GOT3 (cell line): ENCODE measurements around the gene TEAD1.

Source experiments
- DNase-seq: peaks from one replicate; lab custom pipeline; 2025; ENCODE audit warnings: mixed read lengths; lab: John Stamatoyannopoulos, UW

Gene TEAD1

DNA sequence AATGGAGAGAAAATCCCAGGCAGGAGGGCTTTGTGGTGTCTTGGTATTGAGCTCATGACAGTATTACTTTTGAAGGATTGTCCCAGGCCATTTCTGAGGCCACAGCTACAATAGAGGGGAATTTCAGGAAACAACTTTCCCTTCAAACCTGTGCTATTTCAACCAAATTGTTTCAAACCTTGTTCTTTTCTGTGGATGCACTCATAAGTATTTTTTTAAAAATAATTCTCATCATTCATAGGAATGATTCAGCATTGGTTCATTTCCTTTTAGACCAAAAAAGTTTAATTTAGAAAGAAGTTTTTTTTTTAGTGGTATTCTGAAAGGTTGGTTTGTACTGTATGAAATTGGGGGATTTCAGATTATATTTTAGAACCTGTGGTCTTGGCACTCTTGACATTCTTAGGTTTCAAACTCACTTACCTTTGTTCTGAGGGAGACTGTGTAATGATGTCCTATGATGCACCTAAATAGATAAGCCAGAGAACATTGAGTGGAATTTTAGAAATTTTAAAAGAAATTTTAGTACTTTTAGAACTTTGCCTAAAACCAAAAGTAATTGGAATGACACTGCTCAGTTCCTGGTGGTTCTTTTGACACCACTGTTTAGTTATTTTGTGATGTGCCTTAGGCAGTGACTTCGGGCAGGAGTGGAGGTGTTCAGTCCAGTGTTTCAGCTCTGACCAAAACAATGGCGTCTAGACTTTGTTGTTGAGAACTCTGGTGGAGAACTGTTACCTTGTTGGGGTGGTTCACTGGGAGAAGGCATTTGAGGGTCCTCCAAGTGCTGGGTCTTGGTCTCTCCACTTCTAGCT, 12.2 kb downstream of the TEAD1 start:
- DNase-seq = no peak

DNA sequence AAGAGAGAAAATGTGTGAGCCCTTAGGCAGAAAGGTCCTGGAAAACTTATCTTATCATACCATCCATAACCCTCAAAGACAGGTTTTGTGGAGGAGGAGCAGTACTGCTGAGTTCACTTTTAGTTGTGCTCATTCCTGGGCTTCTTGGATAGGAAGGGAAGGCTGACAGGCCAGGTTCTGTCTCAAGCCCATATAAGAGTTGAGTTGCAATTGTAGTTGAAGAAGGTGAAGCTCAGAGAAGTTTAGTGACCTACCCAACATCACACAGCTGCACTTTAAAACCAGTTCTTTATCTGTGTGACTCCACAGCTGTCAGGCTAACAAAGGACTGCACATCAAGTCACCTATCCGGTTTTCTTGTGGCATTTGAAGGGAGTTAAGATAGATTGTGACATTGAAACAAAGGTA, 13.0 kb downstream of the TEAD1 start:
- DNase-seq = no peak

DNA sequence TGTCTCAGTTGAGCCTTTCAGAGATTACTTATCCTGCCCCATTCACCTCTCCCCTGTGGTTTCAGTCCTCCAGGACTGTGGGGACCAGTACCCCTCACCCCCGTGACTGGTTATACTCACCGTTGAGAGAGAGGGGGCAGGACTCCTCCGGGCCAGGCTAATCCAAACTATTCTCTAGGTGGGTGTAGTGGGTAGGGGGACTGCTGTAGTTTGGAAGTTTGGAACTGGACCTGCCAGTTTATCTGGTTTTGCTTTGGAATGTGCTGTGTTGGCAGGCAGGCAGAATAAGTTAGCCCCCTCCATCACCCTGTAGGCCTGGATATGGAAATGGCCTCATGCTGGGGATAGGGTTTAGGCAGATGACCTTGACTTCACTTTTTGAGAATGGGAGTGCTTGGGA, 13.5 kb downstream of the TEAD1 start:
- DNase-seq = no peak

DNA sequence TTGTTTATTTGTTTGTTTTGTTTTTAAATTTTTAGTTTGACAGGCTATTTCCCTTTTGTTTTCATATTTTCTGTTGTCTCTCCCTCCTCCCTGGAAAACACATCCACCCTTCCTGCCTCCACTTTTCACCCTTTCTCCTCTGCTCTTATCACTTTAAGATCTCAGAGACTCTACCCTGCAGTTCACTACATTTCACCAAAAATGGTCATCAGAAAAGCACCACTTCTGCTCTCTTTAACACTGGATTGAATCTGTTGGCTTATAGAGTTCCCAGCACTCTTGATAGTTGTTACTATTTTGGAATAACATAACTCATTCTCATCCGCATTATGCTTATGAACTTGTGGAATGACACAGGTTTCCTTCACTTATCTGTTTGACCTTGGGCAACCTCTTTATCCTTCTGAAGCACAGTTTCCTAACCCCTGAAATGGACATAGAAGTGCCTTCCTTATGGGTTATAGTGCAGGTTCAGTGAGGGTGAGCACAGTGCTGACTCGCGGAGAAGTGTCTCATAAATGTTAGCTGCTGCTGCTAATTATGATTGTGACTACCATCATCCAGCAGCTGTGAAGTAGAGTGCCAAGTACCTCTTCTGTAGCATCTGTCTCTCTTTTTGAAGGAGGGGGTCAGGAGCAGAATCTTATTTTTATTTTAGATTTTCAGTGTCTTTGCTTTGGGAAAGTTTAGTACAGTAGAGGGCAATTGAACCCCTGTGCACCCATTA, 15.0 kb downstream of the TEAD1 start:
- no peak for DNase-seq

DNA sequence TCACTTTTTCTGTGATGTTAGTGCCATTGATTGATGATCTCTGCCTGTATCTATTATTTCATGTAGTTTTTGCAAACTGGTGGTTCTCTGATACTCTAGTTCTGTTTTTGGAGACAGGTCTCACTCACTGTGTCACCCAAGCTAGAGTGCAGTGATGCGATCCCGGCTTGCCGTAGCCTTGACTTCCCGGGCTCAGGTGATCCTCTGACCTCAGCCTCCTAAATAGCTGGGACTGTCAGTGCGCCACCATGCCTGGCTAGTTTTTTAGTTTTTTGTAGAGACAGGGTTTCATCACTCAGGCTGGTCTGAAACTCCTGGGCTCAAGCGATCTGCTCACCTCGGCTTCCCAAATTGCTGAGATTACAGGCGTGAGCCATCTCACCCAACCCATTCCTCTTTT, 16.4 kb downstream of the TEAD1 start:
- no peak for DNase-seq

DNA sequence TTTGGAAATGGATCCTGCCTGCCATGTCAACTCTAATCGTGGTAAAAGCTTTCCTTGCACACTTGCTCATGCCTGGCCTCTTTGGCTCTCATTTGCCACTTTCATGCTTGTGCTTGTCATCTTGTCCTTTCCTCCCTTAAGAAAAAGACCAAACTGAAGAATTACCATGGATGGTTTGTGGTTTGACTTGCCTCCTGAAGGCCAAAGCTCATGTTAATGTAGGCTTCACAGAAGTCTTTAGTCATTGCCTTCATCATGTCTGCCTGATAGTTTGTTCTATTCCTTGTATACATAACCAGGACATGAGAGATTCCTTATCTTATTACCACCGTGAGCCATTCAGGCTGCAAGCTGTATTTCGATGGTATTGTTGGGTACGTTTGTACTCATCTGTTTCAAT, 17.3 kb downstream of the TEAD1 start:
- no peak for DNase-seq

DNA sequence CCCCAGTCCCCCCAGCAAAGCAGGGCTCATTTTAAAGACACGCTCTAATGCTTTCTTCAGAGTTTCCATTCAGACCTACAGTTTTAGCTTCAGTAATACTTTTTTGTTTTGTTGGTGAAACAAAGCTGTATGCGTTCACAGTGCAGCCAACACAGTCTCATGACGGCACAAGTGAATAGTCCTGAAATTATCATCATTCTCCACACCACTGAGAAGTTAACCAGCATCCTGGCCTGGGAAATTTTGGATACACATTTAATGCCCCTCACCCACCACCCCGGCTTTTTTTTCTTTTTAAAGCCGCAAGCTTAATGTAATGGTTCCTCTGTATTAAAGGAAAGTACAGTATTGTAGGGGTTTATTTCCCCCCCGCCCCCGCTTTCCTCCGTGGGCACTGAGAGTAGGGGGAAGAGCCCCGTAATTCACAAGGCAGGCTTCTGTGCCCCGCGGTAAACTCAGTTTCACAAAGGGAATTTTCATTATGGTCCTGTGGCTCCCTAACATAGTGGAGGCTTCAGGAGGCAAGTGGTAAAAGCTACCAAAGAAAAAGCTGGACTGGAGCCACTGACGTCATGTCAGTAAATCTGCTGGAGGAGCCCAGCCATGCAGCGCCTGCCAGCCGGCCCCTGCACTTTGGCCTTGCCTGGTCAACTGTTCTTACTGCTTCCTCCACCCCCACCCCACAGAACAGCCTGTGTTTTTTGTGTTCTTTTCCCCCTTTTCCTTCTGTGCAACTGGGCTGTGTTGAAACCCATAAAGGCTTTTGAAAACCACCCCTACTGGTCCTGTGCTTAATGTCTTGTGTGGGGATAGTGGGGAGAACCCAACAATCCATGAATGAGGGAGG, 18.2 kb downstream of the TEAD1 start:
- no peak for DNase-seq

DNA sequence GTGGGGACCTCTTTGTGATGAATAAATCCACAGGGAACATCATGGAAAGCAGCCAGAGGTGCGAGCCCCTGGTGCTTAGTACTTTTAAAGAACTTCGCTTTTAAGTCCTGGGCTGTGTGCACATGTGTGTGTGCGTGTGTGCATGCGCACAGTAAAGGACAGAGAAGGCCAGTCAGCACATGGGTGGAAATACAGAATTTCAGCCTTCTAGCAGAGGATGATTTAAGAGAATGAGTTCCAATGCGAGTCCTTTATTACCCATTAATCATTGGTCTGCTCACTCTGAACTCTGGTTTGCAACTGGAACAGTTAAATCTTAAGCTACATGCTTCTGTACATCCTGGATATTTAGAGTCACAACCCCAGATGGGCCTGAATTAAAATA, 18.9 kb downstream of the TEAD1 start:
- DNase-seq = no peak

DNA sequence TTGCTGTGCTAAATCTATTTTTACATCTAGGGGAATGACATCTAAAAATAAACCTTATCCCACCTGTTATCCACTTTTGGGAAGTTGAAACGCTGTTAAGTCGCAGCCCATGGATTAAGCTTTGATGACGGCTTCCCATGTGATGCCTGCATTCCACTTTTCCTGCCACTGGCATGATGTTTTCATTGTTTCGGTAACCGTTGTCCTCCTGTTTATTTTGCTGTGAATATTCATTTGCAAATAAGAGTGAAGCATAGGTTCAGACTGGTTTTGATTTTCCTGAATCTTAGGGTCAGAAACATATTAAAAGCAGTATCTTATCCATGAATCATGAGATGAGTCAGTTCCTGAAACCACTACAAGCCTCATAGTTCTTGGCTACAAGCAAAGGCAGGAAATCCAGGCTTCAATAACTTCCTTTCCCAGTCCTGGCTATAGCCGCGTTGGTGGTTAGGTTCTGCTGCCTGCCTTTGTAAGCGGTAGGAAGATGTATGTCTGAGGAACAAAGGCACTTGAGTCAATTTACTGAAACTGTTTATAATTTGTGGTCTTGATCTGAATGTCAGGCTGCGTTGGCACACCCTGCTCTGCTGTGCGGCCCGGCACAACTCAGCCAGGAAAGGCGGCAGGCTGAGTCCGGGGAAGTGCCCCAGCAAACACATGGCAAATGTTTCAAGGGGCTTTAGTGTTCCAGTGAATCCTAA, 19.4 kb downstream of the TEAD1 start:
- DNase-seq = no peak

DNA sequence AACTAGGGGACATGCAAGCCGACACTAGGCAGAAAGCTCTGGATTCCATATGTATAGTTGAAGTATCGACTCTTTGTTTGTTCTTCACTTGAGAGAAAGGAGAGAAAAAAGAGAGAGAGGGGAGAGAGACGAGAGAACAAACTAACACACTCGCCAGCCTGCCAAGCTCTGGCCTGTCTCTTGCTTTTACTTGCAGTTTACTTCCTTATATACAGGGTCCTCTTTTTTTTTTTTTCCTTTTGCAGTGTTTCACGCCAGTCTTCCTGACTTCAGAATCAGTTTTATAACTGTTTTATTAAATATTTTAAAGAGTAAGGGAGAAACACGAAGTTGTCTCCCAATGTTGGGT, 19.9 kb downstream of the TEAD1 start:
- DNase-seq = no peak

DNA sequence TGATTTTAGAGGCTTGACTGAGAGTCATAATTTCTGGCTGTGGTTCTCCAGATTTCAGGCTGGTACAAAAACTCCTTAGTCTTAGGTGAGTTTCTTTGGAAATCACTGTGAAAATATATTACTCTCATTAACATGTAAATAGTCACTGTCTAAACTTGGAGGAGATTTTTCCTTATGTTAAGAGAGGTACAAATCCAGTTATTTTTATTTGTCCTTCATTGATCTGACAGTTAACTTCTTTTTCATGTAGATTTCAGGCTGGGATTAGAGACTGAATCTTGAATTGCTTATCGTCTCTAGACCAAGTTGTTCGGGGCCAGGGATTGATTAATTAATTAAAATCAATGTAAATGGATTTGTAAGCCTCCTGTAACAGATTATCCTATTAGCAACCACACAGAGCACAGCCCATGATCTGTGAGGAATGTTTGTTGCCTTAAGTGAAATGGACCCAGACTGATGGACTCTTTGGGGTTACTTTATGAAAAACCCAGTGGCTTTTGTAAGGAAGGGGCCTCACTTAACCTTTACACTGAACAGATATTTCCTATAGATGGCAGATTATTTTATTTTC, 21.1 kb downstream of the TEAD1 start:
- no peak for DNase-seq

DNA sequence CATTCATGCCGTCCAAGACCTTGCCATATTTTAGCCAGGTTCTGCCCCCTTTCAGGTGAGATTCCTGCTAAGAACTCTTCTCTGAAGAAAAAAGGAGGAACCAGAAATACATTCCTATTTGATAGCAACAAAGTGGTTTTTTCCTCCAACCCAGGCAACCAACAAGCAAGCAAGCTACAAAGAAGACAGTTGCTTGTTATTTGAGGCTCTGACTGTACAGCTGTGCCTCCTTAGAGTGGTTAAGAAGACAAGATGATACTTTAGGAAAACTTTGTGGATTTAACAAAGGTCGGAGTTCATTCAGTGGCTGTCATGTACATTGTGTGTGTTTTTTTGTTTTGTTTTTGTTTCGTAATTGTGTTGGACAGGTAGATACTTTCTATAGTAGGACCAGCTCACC, 21.7 kb downstream of the TEAD1 start:
- no peak for DNase-seq

DNA sequence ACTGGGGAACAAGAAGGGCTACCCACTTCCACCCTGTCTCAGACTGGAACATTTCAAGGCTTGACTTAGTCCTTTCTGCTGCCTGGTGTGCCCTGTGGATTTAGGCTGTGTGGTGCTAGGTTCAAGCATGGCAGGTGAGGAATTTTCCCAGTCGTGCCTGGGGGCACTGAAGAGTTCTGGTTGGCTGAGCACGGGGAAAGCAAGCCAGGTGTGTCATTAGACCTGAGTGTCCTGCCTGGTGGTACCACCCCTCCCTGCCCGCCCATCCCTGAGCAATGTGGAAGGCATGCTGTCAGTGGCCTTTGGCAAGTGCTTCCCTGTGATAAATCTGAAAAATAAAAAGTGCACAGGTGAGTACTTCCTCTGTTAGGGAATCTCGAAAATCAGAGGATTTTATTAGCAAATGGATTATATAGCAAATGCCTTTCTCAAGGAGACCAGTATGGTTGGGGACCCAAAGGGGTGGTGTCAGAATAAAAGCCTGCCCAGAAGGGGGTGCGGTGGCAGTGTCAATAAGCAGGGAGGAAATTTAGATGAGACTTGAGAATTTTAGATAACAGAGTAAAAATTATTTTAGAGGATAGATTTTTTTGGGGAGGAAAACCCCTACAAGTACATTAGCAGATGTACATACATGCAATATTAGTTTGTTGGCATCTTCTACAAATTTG, 22.8 kb downstream of the TEAD1 start:
- no peak for DNase-seq

DNA sequence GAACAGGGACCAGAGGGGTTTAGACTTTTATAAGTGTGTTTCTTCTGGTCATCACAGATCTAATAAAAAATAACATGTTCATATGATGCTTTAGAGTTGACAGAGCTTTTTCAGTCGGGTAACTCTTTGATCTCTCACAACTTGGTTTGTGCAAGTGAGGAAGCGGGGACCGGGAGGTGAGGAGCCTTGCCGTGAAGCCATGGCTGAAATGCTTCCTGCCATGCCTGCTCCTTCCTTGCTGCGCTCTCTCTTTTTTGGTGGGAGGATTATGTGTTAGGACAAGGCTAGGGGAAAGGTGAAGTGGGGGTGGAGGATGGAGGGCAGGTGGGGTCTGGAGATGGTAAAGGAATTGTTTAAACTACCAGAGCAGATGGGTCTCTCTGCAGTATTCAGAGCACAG, 23.8 kb downstream of the TEAD1 start:
- no peak for DNase-seq

DNA sequence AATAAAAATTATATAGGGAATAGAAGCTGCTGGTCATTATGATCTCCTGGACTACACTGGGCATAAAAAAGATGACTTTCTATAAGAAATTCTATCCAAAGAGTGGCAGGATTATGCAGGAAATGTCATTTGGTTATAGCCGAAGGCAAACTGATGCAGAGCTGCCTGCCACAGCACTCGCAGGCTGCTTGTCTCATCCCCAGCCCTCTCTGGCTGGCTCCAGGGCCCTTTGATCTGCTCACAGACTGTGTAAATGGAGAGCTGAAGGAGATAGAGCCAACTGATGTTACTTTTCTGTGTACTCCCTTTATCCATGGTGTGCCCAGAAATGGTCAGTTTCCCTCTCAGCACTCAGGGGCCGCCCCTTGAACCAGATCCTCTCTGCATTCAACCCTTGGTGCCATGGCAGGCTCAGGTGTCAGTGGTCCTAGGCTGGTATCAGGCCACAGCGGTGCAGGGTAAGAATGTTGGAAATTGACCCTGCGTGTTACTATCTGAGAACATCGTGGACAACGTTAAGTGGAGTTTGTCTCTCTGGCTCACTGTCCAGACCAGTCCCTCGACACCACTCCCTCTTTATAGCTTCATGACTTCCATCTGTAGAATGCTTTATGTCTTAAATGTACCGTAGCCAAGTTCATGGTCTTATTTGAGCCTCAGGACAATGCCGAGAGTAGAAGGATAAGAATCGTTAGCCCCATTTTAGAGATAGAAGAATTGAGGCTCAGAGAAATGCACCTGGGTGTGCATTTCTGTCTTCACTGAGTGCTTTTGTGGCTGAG, 27.8 kb downstream of the TEAD1 start:
- no peak for DNase-seq

DNA sequence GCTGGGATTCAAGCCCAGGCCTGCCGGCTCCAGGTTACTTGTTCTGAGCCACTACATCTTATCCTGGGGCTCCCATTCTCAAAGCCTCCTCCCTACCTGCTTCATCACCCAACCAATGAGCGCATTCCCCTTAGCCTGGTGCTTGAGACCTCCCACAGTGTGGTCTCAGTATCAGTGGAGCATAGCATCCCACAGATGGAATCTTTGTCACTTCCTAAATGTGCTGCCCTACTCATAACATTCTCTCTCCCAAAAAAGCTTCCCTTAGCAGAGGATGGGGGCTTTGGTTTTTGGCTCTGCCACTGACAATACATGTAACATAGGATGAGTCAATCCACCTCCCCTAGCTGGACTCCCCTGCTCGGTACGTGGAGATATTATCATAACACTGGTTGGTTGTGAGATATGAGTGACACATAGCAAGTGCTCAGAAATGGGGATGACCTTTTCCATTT, 28.8 kb downstream of the TEAD1 start:
- DNase-seq = no peak

DNA sequence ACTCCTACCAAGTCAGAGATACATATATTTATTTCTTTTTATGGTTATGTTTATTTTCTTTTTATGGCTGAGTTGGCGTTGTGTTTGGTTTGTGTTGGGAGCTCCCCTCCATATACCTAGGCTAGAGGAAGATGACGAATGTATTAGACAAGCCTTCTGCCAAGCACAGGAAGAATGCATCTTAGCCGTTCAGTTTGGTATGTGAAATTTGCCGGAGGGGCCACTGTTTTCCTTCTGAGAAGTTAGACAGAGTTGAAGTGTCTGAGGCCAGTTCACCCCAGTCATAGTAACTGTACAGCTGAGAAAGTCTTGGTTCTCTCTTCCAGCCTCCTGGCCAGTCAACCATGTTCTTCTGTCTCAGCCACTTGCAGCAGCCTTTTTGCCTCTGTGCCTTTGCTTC, 29.8 kb downstream of the TEAD1 start:
- no peak for DNase-seq

DNA sequence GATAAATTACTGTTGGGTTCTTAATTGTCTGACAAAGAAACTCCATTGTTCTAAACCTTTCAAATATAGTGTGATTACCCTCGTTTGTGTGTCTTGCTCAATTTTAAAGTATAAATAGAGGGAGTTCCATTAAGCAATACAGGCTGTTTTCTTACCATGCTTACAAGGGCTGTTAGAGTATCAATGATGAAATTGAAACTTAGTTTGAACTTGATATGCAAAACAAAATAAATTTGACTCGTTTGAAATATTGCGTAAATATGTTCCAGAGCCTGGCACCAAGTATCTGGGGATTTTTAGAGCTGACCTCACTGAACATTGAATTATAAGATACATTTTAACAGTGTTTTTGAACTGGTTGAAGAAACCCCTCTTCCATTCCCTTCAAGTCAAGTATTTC, 31.7 kb downstream of the TEAD1 start:
- DNase-seq = no peak

DNA sequence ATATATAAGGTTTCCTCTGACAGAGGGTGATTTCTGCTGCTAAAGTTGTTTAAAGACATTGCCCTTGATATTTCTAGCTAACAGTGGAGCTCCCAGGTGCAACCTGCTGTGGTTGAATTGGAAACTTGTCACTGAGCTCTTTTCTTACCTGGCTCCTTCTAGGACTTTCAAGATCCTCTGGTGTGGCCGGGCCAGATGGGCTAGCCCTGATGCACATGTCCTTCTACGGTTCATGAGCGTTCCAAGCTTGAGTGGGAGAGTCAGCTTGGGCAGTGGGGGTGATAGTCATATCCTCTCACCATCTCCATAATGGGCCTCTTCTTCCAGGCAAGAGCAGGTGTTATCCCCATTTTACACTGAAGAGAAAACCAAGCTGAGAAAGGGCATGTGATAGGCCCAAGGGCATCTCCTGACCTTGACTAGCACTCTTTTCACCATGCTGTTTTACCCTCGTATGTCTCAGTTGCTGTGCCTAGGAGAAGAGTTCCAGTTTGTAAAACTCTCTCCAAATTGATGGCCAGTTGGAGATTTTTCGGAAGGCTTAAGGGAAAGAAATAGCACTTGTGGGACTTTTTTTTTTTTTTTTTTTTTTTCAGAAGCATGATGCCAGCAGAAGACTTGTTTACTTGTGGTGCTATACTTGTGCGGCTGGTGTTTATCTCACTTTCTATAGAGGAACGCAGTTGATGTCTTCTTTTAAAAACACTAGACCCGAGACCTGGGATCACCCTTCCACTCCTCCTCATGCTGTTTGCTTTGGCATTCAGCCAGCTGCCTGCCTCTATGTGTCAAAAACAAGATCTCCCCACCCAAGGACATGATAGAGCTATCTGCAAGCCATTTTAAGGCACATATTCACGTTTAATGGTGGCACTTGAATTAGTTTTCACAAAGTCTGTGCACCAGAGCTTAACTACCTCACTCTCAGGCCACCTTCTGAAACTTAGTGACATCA, 32.6 kb downstream of the TEAD1 start:
- DNase-seq = no peak
